A673 (cell line): ENCODE data around the gene INTS11. TPM values are rescaled to one million over a fixed set of nuclear protein-coding genes. Genes with fewer than 3 reads are reported as not detected.

ENCODE experiments used
- BruUV-seq: library from RNA; stranded (reverse); fragments of 400-500 nt; replicated peaks from 2 replicates; lab custom pipeline; 2021; lab: Mats Ljungman, UMichigan
- CTCF ChIA-PET: fragments of 300-600 bp; sonication (Branson Sonifier 250); formaldehyde crosslinking; loops from one replicate; lab custom pipeline; 2022; ENCODE audit warnings: antibody characterized with exemption; lab: Charles Lee
- POLR2A ChIA-PET: fragments of 300-600 bp; sonication (Branson Sonifier 250); formaldehyde crosslinking; loops from one replicate; lab custom pipeline; 2022; ENCODE audit warnings: antibody characterized with exemption; ENCODE audit not compliant: low non-redundant PET; lab: Charles Lee
- DNase-seq: peaks from one replicate; pipeline ENCODE4 v3.0.0-alpha.2; 2015; ENCODE audit warnings: low spot score
- H3K27ac ChIP-seq: fragments of 200-600 bp; sonication (generic); 2 replicates; pipeline ENCODE4 v1.5.1; 2016; ENCODE audit warnings: mixed run types, low read depth, mild to moderate bottlenecking, mixed read lengths, antibody characterized with exemption, low read length; ENCODE audit not compliant: poor library complexity, severe bottlenecking
- H3K27me3 ChIP-seq: fragments of 200-600 bp; sonication (generic); replicated peaks from 2 replicates; pipeline ENCODE4 v1.6.1; 2017; ENCODE audit warnings: mixed run types, low read depth, mild to moderate bottlenecking, mixed read lengths, antibody characterized with exemption, low read length; ENCODE audit not compliant: insufficient read depth, poor library complexity
- H3K36me3 ChIP-seq: fragments of 200-600 bp; sonication (generic); 2 replicates; pipeline ENCODE4 v1.6.1; 2016; ENCODE audit warnings: mixed run types, mild to moderate bottlenecking, mixed read lengths, antibody characterized with exemption, low read length; ENCODE audit not compliant: insufficient read depth, poor library complexity, severe bottlenecking
- H3K4me1 ChIP-seq: fragments of 200-600 bp; sonication (generic); 2 replicates; pipeline ENCODE4 v1.6.1; 2017; ENCODE audit warnings: mixed run types, mild to moderate bottlenecking, mixed read lengths, antibody characterized with exemption, low read length; ENCODE audit not compliant: insufficient read depth, poor library complexity, severe bottlenecking
- H3K4me3 ChIP-seq: fragments of 200-600 bp; sonication (generic); 2 replicates; pipeline ENCODE4 v1.5.1; 2016; ENCODE audit warnings: low read depth, mixed run types, mild to moderate bottlenecking, mixed read lengths, low read length; ENCODE audit not compliant: poor library complexity, severe bottlenecking
- H3K9me3 ChIP-seq: fragments of 200-600 bp; sonication (generic); 2 replicates; pipeline ENCODE4 v1.6.1; 2016; ENCODE audit warnings: mixed run types, low read depth, mild to moderate bottlenecking, mixed read lengths, antibody characterized with exemption, low read length; ENCODE audit not compliant: poor library complexity, severe bottlenecking
- CTCF ChIP-seq: fragments of 300-800, 200-600 bp; sonication (generic); conservative IDR thresholded peaks from 2 replicates; pipeline ENCODE4 v1.5.1; 2017; ENCODE audit warnings: low read depth, mild to moderate bottlenecking, antibody characterized with exemption, low read length, moderate library complexity, mixed read lengths
- EZH2 ChIP-seq: fragments of 200-600 bp; sonication (generic); IDR thresholded peaks from 2 replicates; pipeline ENCODE4 v1.6.1; 2017; ENCODE audit warnings: borderline replicate concordance, low read depth, mild to moderate bottlenecking, mixed read lengths, antibody characterized with exemption, low read length; ENCODE audit not compliant: poor library complexity, severe bottlenecking
- intact Hi-C: fragments of 100-400 bp; cut with micrococcal nuclease; formaldehyde crosslinking; loops from one replicate; pipeline ENCODE4 v1.10.0; 2022; ENCODE audit not compliant: unreplicated experiment
- total RNA-seq: library from RNA; stranded (reverse); gene quantifications from 2 replicates; pipeline ENCODE4 v1.2.3, GENCODE V29; 2021

INTS11 gene
- total RNA-seq, 1 experiment from 2014 or later: 156 TPM

- Histone ChIP-seq H3K4me1 (peaks cover 4% of the 10 kb centered on the region), H3K36me3 (no peaks in the 10 kb centered on the region), H3K4me3 (no peak overlapping the region), H3K9me3 (no peaks in the 10 kb centered on the region), H3K27ac (no peak overlapping the region), H3K27me3 (no peaks in the 10 kb centered on the region)
- ChIA-PET POLR2A (no interaction called here), CTCF (no interaction called here)
- no TSS peak for BruUV-seq
- intact Hi-C loops: no loop called here
- no peak for DNase-seq
- TF ChIP-seq CTCF (no peak), EZH2 (no peak)
These were observed 7.7 kb upstream of the INTS11 start for GRCh38 chr1:1332031-1332755.

GRCh38 chr1:1331068-1331965 is 6.9 kb upstream of the INTS11 start, which contains the start of gene TAS1R3:
Gene TAS1R3, plus strand, starts transcription at chr1:1331280. Its CDS starts 66 bp downstream, at chr1:1331346.
- intact Hi-C loops: no loop called here
- peaks cover 4% of the 10 kb centered on the region for H3K4me1 ChIP-seq
- BruUV-seq: no TSS peak
- H3K27me3 ChIP-seq: no peaks in the 10 kb centered on the region
- POLR2A ChIA-PET: no interaction called here
- H3K4me3 ChIP-seq: no peak within 1 kb of the TSS
- no peaks in the 10 kb centered on the region for H3K9me3 ChIP-seq
- no peak for DNase-seq
- TF ChIP-seq CTCF (no peak), EZH2 (no peak)
- CTCF ChIA-PET: no interaction called here
- no peaks in the 10 kb centered on the region for H3K36me3 ChIP-seq
- no peak within 1 kb of the TSS for H3K27ac ChIP-seq

- CTCF ChIA-PET: no interaction called here
- POLR2A ChIA-PET: no interaction called here
- Histone ChIP-seq H3K4me3 (no peak overlapping the region), H3K36me3 (no peaks in the 10 kb centered on the region), H3K9me3 (no peaks in the 10 kb centered on the region), H3K4me1 (peaks cover 9% of the 10 kb centered on the region), H3K27me3 (no peaks in the 10 kb centered on the region), H3K27ac (no peak overlapping the region)
- intact Hi-C loops: no loop called here
- BruUV-seq: no TSS peak
- no peak for TF ChIP-seq EZH2
- TF ChIP-seq CTCF: no peak
- no peak for DNase-seq
These were observed 6.1 kb upstream of the INTS11 start for GRCh38 chr1:1330366-1331067.
